Thyroid gland (tissue), 4 donors: ENCODE data around the gene VN1R5.
"Not testable (repeated sequence)": the region's sequence is repeated elsewhere in the genome, so short reads cannot be mapped to it uniquely, and the experiment has no call there.

Experiments used
- POLR2A ChIP-seq, 2 donors: fragments of 450-650 bp; IDR thresholded peaks; one replicate each; pipeline ENCODE4 v1.6.1; 2017; ENCODE audit warnings: antibody characterized with exemption in 2 of 2, mild to moderate bottlenecking in 2 of 2, moderate library complexity in 1 of 2
- TF ChIP-seq, protein P1 (sequence below), 6 experiments: fragments of 200-600 bp in 3 of 6; fragments of 450-650 bp in 3 of 6; sonication (generic) in 3 of 6; IDR thresholded peaks; one replicate each; pipeline ENCODE4 v1.5.1; 2016 to 2019; ENCODE audit warnings: antibody characterized with exemption in 6 of 6, mild to moderate bottlenecking in 2 of 6, inconsistent platforms in 1 of 6, moderate library complexity in 1 of 6

DNA sequence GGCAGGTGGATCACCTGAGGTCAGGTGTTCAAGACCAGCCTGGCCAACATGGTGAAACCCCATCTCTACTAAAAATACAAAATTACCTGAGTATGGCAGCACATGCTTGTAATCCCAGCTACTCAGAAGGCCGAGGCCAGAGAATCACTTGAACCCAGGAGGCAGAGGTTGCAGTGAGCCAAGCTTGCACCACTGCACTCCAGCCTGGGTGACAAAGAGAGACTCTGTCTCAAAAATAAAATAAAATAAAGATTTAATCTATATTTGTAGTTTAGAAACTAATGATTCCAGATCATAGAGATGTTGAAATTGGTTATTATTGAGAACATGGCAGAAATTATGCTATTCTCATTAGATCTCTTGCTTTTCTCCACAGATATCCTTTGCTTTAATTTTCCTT lies at the start of gene VN1R5:
- TF ChIP-seq, protein P1, sequence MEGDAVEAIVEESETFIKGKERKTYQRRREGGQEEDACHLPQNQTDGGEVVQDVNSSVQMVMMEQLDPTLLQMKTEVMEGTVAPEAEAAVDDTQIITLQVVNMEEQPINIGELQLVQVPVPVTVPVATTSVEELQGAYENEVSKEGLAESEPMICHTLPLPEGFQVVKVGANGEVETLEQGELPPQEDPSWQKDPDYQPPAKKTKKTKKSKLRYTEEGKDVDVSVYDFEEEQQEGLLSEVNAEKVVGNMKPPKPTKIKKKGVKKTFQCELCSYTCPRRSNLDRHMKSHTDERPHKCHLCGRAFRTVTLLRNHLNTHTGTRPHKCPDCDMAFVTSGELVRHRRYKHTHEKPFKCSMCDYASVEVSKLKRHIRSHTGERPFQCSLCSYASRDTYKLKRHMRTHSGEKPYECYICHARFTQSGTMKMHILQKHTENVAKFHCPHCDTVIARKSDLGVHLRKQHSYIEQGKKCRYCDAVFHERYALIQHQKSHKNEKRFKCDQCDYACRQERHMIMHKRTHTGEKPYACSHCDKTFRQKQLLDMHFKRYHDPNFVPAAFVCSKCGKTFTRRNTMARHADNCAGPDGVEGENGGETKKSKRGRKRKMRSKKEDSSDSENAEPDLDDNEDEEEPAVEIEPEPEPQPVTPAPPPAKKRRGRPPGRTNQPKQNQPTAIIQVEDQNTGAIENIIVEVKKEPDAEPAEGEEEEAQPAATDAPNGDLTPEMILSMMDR (IDR thresholded peaks at IDR 0.05), result not testable (repeated sequence)
- TF ChIP-seq POLR2A (IDR thresholded peaks at IDR 0.05), result not testable (repeated sequence)
